ENCODE measurements around the gene XRCC4.

GRCh38 chr5:83270311-83270710 is 193.0 kb downstream of the XRCC4 start:
- TF ChIP-seq CTCF (conservative IDR thresholded peaks at IDR 0.05 in 1 of 2, IDR thresholded peaks at IDR 0.05 in 1 of 2; ENCODE audit: extremely low read depth in 1 of 2, insufficient read depth in 1 of 2, low read depth in 1 of 2, low read length in 2 of 2) (no peak), EZH2 (IDR thresholded peaks at IDR 0.05; ENCODE audit: borderline replicate concordance, low read length) (no peak)
